HG03439 (cell line): ENCODE data around the gene UBC.
"Not testable (repeated sequence)": the region's sequence is repeated elsewhere in the genome, so short reads cannot be mapped to it uniquely, and the experiment has no call there.

Source experiments
- ATAC-seq: cut with Tn5 transposase; IDR thresholded peaks from one replicate; pipeline ENCODE4 v1.9.1; 2021; ENCODE audit warnings: mild to moderate bottlenecking, moderate library complexity; ENCODE audit not compliant: unreplicated experiment

UBC gene

GRCh38 chr12:124931528-124931927, 17.1 kb upstream of the UBC start:
- not testable (repeated sequence) for ATAC-seq

GRCh38 chr12:124930586-124930985, 16.1 kb upstream of the UBC start:
- no peak for ATAC-seq

GRCh38 chr12:124929649-124930419, 15.4 kb upstream of the UBC start:
- ATAC-seq = no peak

GRCh38 chr12:124928912-124929530, 14.6 kb upstream of the UBC start:
- no peak for ATAC-seq

- ATAC-seq = peak; percentile 24
Measured at GRCh38 chr12:124928095-124928911, 13.9 kb upstream of the UBC start.

- peak; percentile 65 for ATAC-seq
Measured at GRCh38 chr12:124927201-124928094, 13.0 kb upstream of the UBC start.

- not testable (repeated sequence) for ATAC-seq
Measured at GRCh38 chr12:124925782-124926181, 11.3 kb upstream of the UBC start.

GRCh38 chr12:124925117-124925516, 10.7 kb upstream of the UBC start:
- no peak for ATAC-seq

GRCh38 chr12:124923905-124924734, 9.7 kb upstream of the UBC start:
- ATAC-seq = no peak

- ATAC-seq = peak; percentile 42
Measured at GRCh38 chr12:124921200-124922031, 7.0 kb upstream of the UBC start.

GRCh38 chr12:124920353-124920935, 6.0 kb upstream of the UBC start:
- ATAC-seq = no peak

GRCh38 chr12:124919521-124920352, 5.3 kb upstream of the UBC start:
- ATAC-seq = no peak

GRCh38 chr12:124918622-124918988, 4.2 kb upstream of the UBC start:
- not testable (repeated sequence) for ATAC-seq

- ATAC-seq = no peak
Measured at GRCh38 chr12:124917841-124918621, 3.6 kb upstream of the UBC start.

GRCh38 chr12:124917135-124917840, 2.8 kb upstream of the UBC start:
- ATAC-seq = peak; percentile 44
